Caco-2 (cell line): ENCODE results near the gene MFSD6L. TPM values are rescaled to one million over a fixed set of nuclear protein-coding genes. Genes with fewer than 3 reads are reported as not detected.

Experiments used
- BruUV-seq: library from RNA; stranded (reverse); fragments of 400-500 nt; replicated peaks from 2 replicates; lab custom pipeline; 2021; lab: Mats Ljungman, UMichigan
- CTCF ChIA-PET: fragments of 300-600 bp; sonication (Branson Sonifier 250); formaldehyde crosslinking; loops from one replicate; lab custom pipeline; 2022; ENCODE audit warnings: antibody characterized with exemption; lab: Charles Lee
- POLR2A ChIA-PET: fragments of 300-600 bp; sonication (Branson Sonifier 250); formaldehyde crosslinking; loops from one replicate; lab custom pipeline; 2022; ENCODE audit warnings: antibody characterized with exemption; lab: Charles Lee
- DNase-seq, 2 experiments: peaks; one replicate each; pipeline versions ENCODE4 v3.0.0 to v3.0.0-alpha.2; 2020 to 2022
- H3K27me3 ChIP-seq: replicated peaks from 2 replicates; pipeline ENCODE4 v1.6.0; 2011; ENCODE audit warnings: low read length; ENCODE audit not compliant: control insufficient read depth, insufficient read depth
- H3K36me3 ChIP-seq: 2 replicates; pipeline ENCODE4 v1.5.1; 2011; ENCODE audit warnings: low read length; ENCODE audit not compliant: control insufficient read depth, insufficient read depth
- H3K4me1 ChIP-seq: fragments of 250-450 bp; sonication (Bioruptor Pico); 2 replicates; pipeline ENCODE4 v1.5.1; 2020; ENCODE audit warnings: mild to moderate bottlenecking
- H3K4me3 ChIP-seq: 2 replicates; pipeline ENCODE4 v1.5.1; 2011; ENCODE audit warnings: low read depth, mild to moderate bottlenecking, control low read depth, low read length
- H3K9me3 ChIP-seq: fragments of 250-450 bp; sonication (Bioruptor Pico); 2 replicates; pipeline ENCODE4 v1.5.1; 2020; ENCODE audit warnings: mild to moderate bottlenecking, moderate library complexity
- H3K27ac Mint-ChIP-seq: one replicate; pipeline ENCODE4 v1.8.0; 2022; ENCODE audit warnings: mixed read lengths; ENCODE audit not compliant: unreplicated experiment
- H3K27me3 Mint-ChIP-seq: one replicate; pipeline ENCODE4 v1.8.0; 2022; ENCODE audit warnings: mixed read lengths; ENCODE audit not compliant: insufficient read depth, unreplicated experiment
- H3K36me3 Mint-ChIP-seq: one replicate; pipeline ENCODE4 v1.8.0; 2022; ENCODE audit warnings: mild to moderate bottlenecking, mixed read lengths; ENCODE audit not compliant: insufficient read depth, unreplicated experiment
- H3K4me1 Mint-ChIP-seq: one replicate; pipeline ENCODE4 v1.8.0; 2022; ENCODE audit warnings: low read depth, mixed read lengths; ENCODE audit not compliant: unreplicated experiment
- H3K4me3 Mint-ChIP-seq: one replicate; pipeline ENCODE4 v1.8.0; 2022; ENCODE audit warnings: mild to moderate bottlenecking, moderate library complexity, mixed read lengths; ENCODE audit not compliant: unreplicated experiment
- H3K9me3 Mint-ChIP-seq: one replicate; pipeline ENCODE4 v1.8.0; 2022; ENCODE audit warnings: mixed read lengths; ENCODE audit not compliant: unreplicated experiment
- CTCF ChIP-seq, 2 experiments: fragments of 200-600 bp in 1 of 2; IDR thresholded peaks; 1 replicate in 1 of 2; 2 replicates in 1 of 2; pipeline versions ENCODE4 v1.5.1 to v1.8.0; 2011 to 2022; ENCODE audit warnings: antibody characterized with exemption in 1 of 2, control low read depth in 1 of 2, inconsistent platforms in 1 of 2, low read depth in 1 of 2, low read length in 1 of 2, mild to moderate bottlenecking in 1 of 2, moderate library complexity in 1 of 2; ENCODE audit not compliant: insufficient read depth in 1 of 2, severe bottlenecking in 1 of 2, unreplicated experiment in 1 of 2
- intact Hi-C: fragments of 100-400 bp; cut with micrococcal nuclease; formaldehyde crosslinking; loops from one replicate; pipeline ENCODE4 v1.10.0; 2022; ENCODE audit not compliant: unreplicated experiment
- total RNA-seq: library from RNA; stranded (reverse); gene quantifications from 2 replicates; pipeline ENCODE4 v1.2.3, GENCODE V29; 2022

Gene MFSD6L
- total RNA-seq, 1 experiment from 2014 or later: not detected

DNA sequence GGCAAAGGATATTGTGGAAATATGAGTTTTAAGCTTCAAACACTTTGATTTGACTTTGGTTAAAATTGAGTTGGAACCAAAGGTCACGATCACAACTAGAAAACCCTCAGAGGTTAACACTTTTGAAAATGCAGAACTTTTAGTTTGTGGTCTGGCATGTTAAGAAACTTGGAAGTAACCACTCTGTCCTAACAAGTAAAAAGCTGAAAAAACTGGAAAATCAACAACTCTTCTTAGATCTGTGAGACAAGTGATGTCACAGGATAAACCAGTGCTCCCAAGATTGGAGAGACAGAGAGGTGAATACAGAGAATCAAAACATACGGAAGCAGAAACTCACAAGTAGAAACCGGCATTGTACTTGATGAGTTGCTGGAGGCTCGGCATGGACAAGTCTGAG is 17.4 kb downstream of the MFSD6L start:
- no peaks in the 10 kb centered on the region for H3K36me3 ChIP-seq
- BruUV-seq: no TSS peak
- intact Hi-C loops: no loop called here
- DNase-seq: no peak
- H3K27me3 ChIP-seq: no peaks in the 10 kb centered on the region
- H3K27me3 Mint-ChIP-seq: no peaks in the 10 kb centered on the region
- no peak overlapping the region for H3K27ac Mint-ChIP-seq
- no peak overlapping the region for H3K4me3 ChIP-seq
- TF ChIP-seq CTCF (IDR thresholded peaks at IDR 0.05; ENCODE audit: insufficient read depth in 1 of 2, low read depth in 1 of 2, low read length in 1 of 2, severe bottlenecking in 1 of 2, unreplicated experiment in 1 of 2): no peak
- H3K4me1 ChIP-seq: no peaks in the 10 kb centered on the region
- no peaks in the 10 kb centered on the region for H3K36me3 Mint-ChIP-seq
- no peaks in the 10 kb centered on the region for H3K9me3 Mint-ChIP-seq
- no peaks in the 10 kb centered on the region for H3K4me1 Mint-ChIP-seq
- POLR2A ChIA-PET: no interaction called here
- no peak overlapping the region for H3K4me3 Mint-ChIP-seq
- CTCF ChIA-PET: no interaction called here
- no peaks in the 10 kb centered on the region for H3K9me3 ChIP-seq

DNA sequence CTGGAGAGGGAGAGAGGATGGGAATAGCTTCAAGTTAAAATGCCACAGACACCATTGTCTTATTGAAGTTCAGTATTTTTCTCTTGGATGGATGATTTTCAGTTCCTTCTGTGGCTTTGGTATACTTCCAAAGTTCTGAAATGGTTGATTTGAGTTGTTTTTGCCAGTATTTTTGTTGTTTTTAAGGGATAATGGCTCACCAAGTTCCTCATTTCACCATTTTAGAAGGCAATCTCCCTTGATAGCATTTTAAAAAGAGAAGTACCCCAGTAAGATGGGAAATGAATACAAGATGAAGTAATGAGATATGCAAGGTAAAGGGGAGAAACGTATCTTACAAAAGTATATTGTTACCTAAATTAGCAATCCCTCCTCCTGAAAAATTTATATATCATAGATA is 22.3 kb downstream of the MFSD6L start:
- no peak for TF ChIP-seq CTCF (IDR thresholded peaks at IDR 0.05; ENCODE audit: insufficient read depth in 1 of 2, low read depth in 1 of 2, low read length in 1 of 2, severe bottlenecking in 1 of 2, unreplicated experiment in 1 of 2)
- H3K9me3 Mint-ChIP-seq: no peaks in the 10 kb centered on the region
- H3K27me3 ChIP-seq: no peaks in the 10 kb centered on the region
- no peak for DNase-seq
- ChIA-PET POLR2A (no interaction called here), CTCF (no interaction called here)
- H3K9me3 ChIP-seq: no peaks in the 10 kb centered on the region
- H3K36me3 ChIP-seq: no peaks in the 10 kb centered on the region
- H3K27me3 Mint-ChIP-seq: no peaks in the 10 kb centered on the region
- no peaks in the 10 kb centered on the region for H3K36me3 Mint-ChIP-seq
- H3K27ac Mint-ChIP-seq: no peak overlapping the region
- H3K4me3 ChIP-seq: no peak overlapping the region
- no peak overlapping the region for H3K4me3 Mint-ChIP-seq
- H3K4me1 ChIP-seq: no peaks in the 10 kb centered on the region
- intact Hi-C loops: no loop called here
- no TSS peak for BruUV-seq
- no peaks in the 10 kb centered on the region for H3K4me1 Mint-ChIP-seq

DNA sequence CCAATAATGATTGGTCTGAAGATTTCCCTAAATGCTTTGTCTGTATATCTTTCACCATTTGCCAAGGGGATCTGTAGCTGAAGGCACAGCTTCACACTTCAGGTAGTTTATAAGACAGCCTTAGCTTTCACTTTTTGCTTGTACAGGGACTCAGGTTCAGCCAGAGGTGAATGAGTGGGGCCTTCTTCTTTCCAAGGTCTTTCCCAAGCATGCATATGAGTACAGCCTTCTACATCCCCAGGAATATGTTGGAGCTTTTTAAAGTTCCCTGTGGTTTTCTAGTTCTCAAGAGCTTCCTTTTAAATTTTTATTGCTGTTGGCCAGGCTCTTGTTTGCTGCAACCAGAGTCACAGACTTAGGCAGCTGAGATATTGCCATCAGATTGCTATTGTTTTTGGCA is 22.9 kb downstream of the MFSD6L start:
- Mint-ChIP-seq H3K4me1 (no peaks in the 10 kb centered on the region), H3K4me3 (no peak overlapping the region), H3K9me3 (no peaks in the 10 kb centered on the region), H3K27ac (no peak overlapping the region), H3K36me3 (no peaks in the 10 kb centered on the region), H3K27me3 (no peaks in the 10 kb centered on the region)
- TF ChIP-seq CTCF (IDR thresholded peaks at IDR 0.05; ENCODE audit: insufficient read depth in 1 of 2, low read depth in 1 of 2, low read length in 1 of 2, severe bottlenecking in 1 of 2, unreplicated experiment in 1 of 2): no peak
- Histone ChIP-seq H3K27me3 (no peaks in the 10 kb centered on the region), H3K4me3 (no peak overlapping the region), H3K36me3 (no peaks in the 10 kb centered on the region), H3K4me1 (no peaks in the 10 kb centered on the region), H3K9me3 (no peaks in the 10 kb centered on the region)
- DNase-seq: no peak
- BruUV-seq: no TSS peak
- ChIA-PET CTCF (no interaction called here), POLR2A (no interaction called here)
- intact Hi-C loops: no loop called here
